Right hindlimb (tissue), 1 donor: ENCODE measurements around the gene EDDM13.
A peak's percentile ranks its signal among the peaks of the same experiment; 100 is the strongest.
"Not testable (repeated sequence)": the region's sequence is repeated elsewhere in the genome, so short reads cannot be mapped to it uniquely, and the experiment has no call there.

Source experiments
- DNase-seq: peaks from one replicate; pipeline ENCODE4 v3.0.0-alpha.2; 2018

EDDM13 gene, protein sequence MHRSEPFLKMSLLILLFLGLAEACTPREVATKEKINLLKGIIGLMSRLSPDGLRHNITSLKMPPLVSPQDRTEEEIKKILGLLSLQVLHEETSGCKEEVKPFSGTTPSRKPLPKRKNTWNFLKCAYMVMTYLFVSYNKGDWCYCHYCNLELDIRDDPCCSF

DNA sequence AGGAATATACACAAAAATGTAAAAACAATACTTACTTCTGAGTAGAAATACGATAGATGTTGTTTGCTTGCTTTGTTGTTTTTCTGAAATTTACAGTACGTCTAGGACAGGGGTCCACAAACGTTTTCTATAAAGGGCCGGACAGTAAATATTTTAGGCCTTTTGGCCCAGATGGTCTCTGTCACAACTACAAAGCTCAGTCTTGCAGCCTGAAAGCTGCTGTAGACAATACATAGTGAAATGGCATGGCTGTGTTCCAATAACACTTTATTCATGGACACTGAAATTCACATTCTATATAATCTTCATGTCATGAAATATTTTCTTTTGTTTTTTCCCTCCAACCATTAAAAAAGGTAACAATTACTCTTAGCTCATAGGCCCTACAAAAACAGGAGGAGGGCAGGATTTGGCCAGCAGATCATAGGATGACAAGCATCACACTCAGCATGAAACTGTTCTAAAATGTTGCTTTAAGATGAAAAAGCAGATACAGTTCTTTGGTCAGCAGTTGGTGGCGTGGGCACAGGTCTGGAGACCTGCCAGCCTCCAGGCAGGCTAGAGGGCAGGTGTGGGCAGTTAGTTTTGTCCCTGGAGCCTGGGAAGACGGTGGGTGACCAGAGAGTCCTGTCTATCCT, at the start of gene EDDM13:
TSS of gene EDDM13 (plus strand) at position 588 of the 638 bp plus-strand sequence. CDS start 87 bp downstream, outside the sequence.
- no peak for DNase-seq

DNA sequence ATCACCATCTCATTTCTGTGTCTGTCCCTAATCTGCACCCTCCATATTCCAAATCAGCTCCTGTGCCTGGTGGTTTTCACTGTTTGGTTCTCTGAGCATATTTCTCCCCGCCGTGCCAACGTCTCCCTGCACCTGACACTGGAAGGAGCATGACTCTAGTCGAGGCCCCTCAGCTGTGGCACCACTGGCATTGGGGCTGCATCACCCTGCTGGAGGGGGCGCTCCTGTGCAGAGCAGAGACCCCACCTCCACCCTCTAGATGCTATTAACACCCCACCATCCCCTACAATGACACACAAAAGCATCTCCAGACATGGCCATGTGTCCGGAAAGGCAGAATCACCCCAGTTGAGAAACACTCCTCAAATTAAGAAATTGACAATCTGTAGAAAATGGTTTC, 49.6 kb upstream of the EDDM13 start:
- no peak for DNase-seq

DNA sequence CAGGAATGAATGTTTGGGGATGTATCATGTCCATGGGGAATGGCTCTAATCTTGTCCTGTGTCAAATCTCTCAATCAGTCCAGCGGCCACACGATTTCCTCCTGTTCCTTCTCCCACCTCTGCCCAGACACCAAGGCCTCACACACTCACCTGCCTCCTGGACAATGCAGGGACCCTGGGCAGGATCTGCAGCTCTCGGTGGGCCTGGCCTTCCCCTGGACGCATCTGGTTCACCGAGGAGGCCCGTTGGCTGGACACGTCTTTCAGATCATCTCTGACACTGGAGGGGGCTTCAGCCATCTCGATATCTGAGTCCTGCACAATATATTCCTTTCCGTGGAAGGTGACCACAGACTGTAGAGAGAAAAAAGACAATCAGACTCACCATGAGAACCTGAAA, 49.1 kb upstream of the EDDM13 start:
- DNase-seq: no peak

DNA sequence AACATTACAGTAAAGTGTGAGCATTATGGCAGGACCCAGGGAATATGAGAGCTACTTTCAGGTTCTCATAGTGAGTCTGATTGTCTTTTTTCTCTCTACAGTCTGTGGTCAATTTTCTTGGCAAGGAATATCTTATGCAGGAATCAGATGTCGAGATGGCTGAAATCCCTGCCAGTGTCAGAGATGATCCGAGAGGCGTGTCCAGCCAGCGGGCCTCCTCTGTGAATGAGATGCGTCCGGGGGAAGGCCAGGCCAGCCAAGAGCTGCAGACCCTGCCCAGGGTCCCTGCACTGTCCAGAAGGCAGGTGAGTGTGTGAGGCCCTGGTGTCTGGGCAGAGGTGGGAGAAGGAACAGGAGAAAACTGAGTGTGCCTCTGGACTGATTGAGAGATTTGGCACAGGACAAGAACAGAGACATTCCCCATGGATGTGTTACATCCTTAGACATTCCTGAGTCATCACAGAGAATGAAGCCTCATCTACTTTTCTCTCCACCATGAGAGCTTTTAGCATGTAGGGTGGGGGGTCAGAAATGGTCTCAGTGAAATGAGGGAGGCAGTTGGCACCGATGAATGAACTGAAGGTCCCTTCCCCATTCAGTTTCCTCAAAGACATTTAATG, 27.3 kb upstream of the EDDM13 start:
- no peak for DNase-seq

DNA sequence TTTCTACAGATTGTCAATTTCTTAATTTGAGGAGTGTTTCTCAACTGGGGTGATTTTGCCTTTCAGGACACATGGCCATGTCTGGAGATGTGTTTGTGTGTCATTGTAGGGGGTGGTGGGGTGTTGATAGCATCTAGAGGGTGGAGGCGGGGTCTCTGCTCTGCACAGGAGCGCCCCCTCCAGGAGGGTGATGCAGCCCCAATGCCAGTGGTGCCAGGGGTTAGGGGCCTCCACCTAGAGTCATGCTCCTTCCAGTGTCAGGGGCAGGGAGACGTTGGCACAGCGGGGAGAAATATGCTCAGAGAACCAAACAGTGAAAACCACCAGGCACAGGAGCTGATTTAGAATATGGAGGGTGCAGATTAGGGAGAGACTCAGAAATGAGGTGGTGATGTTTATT, 26.8 kb upstream of the EDDM13 start:
- not testable (repeated sequence) for DNase-seq

DNA sequence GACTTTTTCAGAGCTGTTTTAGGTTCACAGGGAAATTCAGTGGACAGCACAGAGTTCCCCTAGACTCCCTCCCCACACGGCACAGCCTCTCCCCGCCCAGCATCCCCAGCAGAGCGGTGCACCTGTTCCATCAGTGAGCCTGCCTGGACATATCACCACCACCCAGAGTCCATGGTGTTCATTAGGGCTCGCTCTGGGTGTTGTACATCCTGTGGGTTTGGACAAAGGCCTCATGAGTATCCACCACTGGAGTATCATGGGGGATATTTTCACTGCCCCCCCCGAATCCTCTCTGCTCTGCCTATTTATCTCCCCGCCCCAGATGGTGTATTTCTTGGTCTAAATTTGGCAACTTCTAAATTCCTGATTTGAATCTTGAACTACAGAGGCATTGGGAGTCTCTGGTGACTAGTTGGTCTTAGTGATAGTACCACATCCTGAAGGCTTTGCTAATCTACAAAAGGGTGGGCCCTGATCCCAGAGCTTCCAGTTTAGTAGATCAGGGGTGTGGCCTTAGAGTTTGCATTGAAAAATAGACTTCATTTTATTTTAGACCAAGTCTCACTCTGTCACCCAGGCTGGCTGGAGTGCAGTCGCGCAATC, 23.7 kb upstream of the EDDM13 start:
- not testable (repeated sequence) for DNase-seq

DNA sequence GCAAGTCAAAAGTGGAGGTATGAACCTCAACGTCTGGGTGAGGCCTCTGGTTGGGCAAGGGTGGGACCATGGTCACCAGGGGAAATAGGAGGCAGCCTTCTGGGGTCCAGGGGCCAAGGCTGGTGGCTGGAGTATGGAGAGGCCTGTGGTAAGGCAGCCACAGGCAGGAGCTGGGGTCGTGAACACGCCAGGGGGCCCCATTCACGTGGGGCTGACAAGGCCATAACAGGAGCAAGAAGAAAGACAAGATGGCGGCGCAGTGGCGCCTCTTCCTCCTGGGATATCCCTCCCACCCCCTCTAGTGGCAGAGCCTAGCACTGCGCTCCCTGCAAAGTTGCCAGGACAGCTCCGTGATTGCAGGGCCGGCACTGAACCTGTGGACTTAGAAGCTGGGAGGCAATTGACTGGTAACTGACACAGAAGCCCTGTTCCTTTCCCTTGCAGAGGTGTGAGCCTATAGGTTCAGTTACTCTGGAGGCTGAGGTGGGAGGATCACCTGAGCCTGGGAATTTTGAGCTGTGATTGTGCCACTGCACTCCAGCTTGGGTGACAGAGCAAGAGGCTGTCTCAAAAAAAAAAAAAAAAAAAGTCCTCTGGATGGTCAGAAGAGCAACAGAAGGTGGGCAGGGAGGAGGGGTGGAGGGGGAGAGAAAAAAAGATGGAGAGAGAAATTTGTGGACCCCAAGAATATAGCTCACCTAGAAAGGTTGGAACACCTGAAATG, 19.7 kb upstream of the EDDM13 start:
- peak; percentile 45 for DNase-seq

DNA sequence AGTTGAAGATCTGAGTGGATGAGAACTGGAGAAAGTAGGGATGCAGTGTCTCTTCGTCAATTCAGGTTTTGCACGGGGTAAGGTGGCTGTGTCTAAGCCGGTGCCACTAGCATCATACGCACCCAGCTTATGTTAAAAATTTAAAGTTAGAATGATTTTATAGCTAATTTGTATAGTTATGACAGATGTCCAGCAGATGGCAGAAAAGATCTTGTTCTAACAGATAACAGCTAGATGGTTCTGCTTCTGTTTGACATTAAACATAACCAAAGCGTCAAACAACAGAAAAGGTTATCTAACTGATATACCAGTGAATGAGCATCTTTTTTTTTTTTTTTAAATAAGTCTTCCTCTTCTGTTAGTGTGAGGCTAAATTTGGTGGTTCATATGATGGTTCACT, 18.8 kb upstream of the EDDM13 start:
- no peak for DNase-seq

DNA sequence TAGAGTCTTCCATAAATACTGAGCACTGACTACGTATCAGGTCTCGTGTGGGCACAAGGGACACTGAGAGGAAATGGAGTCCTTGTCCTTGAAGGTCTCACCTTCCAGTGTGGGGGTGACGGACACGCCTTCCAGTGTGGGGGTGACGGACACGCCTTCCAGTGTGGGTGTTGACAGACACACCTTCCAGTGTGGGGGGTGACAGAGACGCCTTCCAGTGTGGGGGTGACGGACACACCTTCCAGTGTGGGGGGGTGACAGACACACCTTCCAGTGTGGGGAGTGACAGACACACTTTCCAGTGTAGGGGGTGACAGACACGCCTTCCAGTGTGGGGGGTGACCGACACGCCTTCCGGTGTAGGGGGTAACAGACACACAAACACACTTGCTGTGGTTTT, 14.3 kb upstream of the EDDM13 start:
- no peak for DNase-seq

DNA sequence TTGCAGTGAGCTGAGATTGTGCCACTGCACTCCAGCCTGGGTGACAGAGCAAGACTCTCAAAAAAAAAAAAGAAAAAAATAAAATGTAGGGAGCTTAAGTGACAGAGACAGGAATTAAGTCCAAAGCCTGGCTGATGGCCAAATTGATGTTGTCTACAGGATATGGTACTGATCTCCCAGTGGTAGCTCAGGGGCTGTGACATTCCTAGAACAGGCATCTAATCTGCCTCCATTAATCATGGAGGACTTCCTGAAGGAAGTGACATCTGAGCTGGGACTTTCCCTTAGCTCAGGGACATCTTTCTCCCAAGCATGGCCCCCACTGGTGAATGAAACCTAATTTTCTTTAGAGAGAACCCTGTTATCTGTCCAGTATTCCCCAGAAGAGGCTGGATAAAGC, 11.4 kb upstream of the EDDM13 start:
- no peak for DNase-seq

DNA sequence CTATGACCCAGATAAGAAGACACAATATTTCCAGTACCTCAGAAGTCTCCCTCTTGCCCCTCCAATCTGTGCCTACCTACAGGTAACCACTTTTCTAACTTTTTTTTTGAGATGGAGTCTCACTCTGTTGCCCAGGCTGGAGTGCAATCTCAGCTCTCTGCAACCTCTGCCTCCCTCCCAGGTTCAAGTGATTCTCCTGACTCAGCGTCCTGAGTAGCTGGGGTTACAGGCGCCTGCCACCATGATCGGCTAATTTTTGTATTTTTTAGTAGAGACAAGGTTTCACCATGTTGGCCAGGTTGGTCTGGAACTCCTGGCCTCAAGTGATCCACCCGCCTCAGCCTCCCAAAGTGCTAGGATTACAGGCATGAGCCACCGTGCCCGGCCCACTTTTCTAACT, 10.6 kb upstream of the EDDM13 start:
- DNase-seq: not testable (repeated sequence)

DNA sequence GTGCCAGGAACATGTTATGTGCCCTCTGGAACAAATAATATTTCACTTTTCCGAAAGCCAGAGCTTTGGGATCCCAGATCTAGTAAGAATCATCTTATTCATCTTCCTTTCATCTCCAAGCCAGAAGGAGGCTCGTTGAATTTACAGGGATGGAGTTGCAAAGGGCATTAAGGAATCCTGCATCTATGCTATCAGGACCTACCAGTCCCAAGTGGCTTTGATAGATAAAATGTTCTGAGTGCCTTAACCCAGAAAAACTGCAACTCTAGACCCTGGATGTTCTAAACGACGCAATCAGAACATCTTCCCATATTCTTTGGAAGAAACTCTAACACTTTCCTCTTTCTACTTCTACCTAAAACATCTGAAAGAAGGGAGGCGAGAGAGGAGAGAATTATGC, 9.2 kb upstream of the EDDM13 start:
- no peak for DNase-seq

DNA sequence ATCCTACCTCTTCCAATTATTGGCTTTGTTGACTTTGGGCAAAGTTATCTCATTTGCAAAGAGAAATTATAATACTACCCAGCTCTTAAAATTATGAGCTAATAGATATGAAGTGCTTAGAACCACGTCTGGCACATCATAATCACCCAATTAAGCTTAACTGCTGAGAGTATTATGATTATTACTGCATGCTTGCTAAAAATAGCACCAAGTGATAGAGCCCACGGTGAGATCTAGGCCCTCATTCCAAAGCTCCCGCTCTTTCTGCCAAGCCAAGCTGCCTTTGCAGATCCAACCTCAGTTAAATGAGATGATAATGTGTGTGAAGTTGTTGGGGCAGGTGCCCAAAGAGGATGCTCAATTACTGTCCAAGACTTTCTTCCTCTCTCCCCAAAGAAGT, 6.5 kb upstream of the EDDM13 start:
- DNase-seq: no peak

DNA sequence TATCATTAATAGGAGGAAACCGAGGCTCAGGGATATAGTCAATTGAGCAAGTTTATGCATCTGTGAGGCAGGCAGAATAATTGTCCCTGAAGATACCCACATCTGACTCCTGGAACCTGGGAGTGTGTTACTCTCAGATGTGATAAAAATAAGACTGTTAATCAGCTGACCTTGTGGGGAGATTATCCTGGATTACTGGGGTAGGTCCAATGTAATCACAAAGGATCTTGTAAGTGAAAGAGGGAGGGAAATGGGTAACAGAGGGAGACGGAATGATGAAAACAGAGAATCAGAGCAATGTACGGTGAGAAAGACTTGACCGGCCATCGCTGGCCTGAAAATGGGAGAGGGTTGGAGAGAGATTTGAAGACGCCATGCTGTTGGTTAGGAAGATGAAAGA, 3.2 kb upstream of the EDDM13 start:
- DNase-seq: no peak

DNA sequence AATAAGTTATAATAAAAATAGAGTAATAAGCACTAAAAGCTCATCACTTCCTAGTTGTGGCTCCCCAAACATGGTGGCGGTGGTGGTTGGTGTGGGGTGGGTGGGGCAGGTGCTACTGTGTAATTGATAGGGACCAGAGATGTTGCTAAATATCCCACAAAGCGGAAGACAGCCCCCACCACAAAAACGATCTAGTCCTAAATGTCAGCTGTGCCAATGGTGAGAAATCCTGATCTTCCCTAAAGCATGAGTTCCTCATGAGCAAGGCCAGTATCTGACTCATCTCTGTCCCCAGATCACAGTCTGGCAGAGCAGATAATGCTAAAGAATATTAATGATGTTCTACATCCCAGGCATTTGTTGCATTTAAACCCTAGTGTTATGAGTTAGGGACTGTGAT, 1.9 kb upstream of the EDDM13 start:
- no peak for DNase-seq

DNA sequence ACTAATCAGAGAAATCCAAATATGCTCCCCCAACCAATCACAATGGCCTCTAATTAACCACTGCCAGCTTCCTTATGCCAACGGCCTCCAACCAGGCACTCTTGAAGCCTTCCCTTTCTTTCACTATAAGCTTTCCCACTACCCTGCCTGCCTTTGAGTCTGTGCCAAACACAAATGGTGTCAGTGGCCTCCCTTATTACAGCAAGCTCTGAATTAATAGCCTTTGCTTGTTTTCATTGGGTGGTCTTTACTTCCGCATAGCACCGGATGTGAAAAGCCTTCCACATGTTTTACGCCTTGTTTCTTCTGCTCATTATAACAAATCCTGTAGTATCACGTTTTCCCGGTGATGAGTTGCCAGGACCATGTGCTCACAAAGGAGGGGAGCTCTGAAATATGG, 1.4 kb upstream of the EDDM13 start:
- DNase-seq: no peak

DNA sequence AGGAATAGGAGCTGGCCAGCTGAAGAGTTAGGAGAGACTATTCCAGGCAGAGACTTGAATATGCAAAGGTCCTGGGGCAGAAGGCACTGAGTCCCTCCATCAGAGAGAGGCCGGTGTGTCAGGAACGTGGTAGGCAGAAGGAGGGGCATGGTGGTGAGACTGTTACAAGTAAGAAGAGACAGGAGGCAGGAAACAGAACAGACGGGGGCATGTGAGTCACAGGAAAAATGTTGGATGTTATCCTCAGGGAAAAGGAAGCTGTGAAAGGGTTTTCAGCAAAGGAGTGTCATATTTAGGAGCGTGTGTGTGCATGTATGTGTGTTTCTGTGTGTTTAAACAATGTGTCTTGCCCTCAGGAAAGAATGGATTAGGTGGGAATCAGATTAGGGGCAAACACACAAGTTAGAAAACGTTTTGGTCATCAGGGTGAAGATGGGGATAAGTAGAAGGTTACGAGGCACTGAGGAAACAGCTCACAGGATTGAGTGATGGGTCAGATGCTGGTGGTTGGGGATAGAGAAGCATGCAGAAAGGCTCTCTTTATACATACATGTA, 1.1 kb downstream of the EDDM13 start:
- no peak for DNase-seq

DNA sequence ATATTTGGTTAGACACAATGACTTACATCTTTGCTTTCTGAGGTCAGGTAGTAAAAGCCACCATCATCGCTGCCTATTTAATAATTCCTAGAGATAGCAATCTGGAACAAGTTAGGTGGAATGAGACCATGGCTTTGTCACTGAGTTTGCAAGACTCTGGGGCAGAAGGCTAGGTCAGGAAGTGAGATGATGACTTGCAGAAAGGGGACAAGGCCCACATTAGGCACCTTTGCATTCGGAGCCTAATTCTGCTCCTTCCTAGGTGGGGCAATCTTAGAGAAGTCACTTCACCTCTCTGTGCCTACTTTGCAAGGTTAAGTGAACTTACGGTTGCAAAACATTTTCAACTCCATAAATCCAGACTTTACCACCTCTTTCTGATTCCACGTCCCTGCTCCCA, 10.3 kb downstream of the EDDM13 start:
- DNase-seq: no peak

DNA sequence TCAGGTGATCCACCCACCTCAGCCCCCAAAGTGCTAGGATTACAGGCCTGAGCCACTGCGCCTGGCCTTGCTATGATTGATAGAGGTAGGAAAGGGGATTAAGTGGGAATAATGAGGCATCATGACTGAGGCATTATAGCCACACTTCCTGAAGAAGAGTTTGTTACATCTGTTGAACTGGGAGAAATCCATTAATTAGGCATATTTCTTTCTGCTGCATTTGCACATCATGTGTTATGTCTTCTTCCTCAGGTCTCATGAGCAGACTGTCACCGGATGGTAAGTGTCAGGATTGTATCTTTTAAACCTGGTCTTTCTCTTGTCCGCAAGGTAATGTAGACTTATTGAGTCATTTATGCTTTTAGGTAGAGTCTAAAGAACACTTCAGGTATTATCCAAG, 12.2 kb downstream of the EDDM13 start:
- no peak for DNase-seq

DNA sequence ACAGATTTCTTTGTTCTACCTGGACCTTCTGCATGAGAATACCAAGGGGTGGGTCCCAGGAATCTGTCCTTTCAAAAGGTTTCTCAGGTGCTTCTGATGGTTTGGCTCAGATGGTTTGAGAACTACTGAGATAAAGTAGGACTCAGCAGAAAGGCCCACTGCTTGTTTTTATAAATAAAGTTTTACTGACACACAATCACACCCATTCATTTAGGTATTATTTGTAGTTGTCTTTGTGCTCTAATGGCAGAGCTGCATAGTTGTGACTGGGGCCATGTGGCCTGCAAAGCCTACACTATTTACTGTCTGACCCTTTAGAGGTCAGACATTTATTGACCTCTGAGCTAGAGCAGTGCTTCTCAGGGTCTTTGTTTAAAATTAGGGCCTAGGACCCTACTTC, 17.6 kb downstream of the EDDM13 start:
- no peak for DNase-seq

DNA sequence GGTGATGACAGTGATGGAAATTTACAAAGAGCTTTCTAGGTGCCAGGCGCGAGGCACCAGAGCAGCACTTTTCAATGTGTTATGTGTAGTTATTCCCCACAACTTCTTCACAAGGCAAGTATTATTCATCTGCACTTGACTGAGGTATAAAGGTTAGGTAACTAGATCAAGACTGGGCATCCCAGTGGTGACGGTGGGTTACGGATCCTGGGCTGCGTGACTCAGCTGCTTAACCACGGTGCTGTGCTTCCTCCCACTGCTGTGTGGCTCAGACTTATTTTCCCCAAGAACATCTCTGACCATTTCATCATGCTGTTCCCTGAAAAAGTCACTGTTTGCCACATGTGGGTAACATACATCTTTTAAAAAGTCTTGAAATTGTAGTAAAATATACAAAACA, 19.3 kb downstream of the EDDM13 start:
- no peak for DNase-seq

DNA sequence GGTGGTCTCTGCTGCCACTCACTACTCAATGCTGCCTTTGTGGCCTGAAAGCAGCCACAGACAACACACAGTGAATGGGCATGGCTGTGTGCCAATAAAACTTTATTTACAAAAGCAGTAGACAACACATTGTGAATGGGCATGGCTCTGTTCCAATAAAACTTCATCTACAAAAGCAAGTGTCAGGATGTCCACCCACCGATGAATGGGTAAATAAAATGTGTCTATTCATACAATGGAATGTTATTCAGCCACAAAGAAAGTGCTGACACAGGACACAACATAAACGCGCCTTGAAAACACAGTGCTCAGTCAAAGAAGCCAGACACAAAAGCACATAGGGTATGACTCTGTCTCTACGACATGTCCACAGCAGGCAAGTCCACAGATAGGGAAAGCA, 22.0 kb downstream of the EDDM13 start:
- no peak for DNase-seq
